Gastroesophageal sphincter (tissue), 3 donors: Measurements from ENCODE around the gene SEC23B.
"Not testable (repeated sequence)": the region's sequence is repeated elsewhere in the genome, so short reads cannot be mapped to it uniquely, and the experiment has no call there.

Source experiments
- EP300 ChIP-seq: sonication (generic); formaldehyde crosslinking; IDR thresholded peaks from one replicate; pipeline ENCODE4 v1.6.1; 2017; ENCODE audit warnings: antibody characterized with exemption, mild to moderate bottlenecking
- POLR2A ChIP-seq, 2 donors: fragments of 450-650 bp; IDR thresholded peaks; one replicate each; pipeline ENCODE4 v1.6.1; 2017; ENCODE audit warnings: antibody characterized with exemption in 2 of 2, mild to moderate bottlenecking in 2 of 2, moderate library complexity in 1 of 2
- POLR2AphosphoS5 ChIP-seq: sonication (generic); formaldehyde crosslinking; IDR thresholded peaks from one replicate; pipeline ENCODE4 v1.6.1; 2017; ENCODE audit warnings: antibody characterized with exemption
- TF ChIP-seq, protein P1 (sequence below), 4 experiments: fragments of 200-600 bp in 2 of 4; fragments of 450-650 bp in 2 of 4; sonication (generic) in 1 of 4; IDR thresholded peaks; one replicate each; pipeline ENCODE4 v1.5.1; 2017 to 2019; ENCODE audit warnings: antibody characterized with exemption in 4 of 4, mild to moderate bottlenecking in 2 of 4, moderate library complexity in 2 of 4

DNA sequence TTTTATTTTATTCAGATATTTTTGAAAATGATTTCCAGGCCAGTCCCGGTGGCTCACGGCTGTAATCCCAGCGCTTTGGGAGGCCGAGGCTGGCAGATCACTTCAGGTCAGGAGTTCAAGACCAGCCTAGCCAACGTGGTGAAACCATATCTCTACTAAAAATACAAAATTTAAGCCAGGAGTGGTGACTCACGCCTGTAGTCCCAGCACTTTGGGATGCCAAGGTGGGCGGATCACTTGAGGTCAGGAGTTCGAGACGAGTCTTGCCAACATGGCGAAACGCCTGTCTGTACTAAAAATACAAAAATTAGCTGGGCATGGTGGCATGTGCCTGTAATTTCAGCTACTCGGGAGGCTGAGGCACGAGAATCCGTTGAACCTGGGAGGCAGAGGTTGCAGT is 19.0 kb downstream of the SEC23B start:
- TF ChIP-seq, protein P1, sequence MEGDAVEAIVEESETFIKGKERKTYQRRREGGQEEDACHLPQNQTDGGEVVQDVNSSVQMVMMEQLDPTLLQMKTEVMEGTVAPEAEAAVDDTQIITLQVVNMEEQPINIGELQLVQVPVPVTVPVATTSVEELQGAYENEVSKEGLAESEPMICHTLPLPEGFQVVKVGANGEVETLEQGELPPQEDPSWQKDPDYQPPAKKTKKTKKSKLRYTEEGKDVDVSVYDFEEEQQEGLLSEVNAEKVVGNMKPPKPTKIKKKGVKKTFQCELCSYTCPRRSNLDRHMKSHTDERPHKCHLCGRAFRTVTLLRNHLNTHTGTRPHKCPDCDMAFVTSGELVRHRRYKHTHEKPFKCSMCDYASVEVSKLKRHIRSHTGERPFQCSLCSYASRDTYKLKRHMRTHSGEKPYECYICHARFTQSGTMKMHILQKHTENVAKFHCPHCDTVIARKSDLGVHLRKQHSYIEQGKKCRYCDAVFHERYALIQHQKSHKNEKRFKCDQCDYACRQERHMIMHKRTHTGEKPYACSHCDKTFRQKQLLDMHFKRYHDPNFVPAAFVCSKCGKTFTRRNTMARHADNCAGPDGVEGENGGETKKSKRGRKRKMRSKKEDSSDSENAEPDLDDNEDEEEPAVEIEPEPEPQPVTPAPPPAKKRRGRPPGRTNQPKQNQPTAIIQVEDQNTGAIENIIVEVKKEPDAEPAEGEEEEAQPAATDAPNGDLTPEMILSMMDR (IDR thresholded peaks at IDR 0.05): not testable (repeated sequence)
- not testable (repeated sequence) for TF ChIP-seq POLR2A (IDR thresholded peaks at IDR 0.05); POLR2AphosphoS5; EP300
